DMS153 treated with DMSO at 0.1 percent for 48 hours (cell line): ENCODE results near the gene HSD17B1.

Source experiments
- DNase-seq: peaks from one replicate; lab custom pipeline; 2025; ENCODE audit not compliant: unreplicated experiment; lab: John Stamatoyannopoulos, UW

Gene HSD17B1

DNA sequence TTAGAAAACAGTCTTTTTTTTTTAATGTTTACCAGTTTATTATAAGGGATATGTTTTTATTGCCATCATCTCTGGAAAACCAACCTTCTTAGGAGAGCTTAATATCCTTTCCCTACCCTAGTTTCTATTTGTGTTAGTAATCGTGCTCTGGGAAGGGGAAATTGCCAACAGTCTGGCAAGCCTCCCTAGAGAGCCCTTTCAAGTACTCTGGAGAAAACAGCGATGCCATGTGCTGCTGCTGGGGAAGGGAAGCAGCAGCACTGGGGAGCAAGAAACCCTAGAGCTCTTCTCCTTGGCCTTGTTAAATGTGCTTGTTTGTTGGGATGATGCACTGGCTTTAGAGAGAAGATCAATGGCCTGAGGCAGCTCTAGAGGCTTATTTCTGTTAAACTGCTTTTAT, 46.2 kb downstream of the HSD17B1 start:
- no peak for DNase-seq

DNA sequence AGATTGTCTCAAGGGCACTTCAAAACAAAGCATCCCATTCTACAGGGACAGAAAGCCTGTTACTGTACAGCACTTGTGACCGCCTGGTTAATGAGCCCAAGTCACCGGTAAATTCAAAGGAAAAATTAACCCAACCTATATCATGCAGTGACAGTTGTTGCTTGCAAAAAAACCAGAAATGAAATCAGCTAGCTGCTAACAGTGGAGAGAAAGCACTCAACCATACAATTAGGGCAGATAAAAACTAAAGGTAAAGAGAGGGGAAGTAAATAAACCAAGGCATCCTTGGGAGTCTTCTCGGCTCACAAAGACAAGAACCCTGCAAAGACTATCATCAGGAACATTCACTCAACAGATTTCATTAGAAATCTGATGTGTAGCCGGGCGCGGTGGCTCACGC, 50.6 kb downstream of the HSD17B1 start:
- DNase-seq = no peak
